Measurements from ENCODE around the gene NANOS3.
"Not testable (repeated sequence)": the region's sequence is repeated elsewhere in the genome, so short reads cannot be mapped to it uniquely, and the experiment has no call there.

Gene NANOS3

GRCh38 chr19:13909430-13909829 is 32.5 kb downstream of the NANOS3 start:
- no peak for DNase-seq (ENCODE audit: low read depth, low spot score)
- H3K27ac ChIP-seq: no peak overlapping the region

- no peak overlapping the region for H3K27ac ChIP-seq
- DNase-seq (ENCODE audit: low read depth, low spot score): no peak
These were observed 36.4 kb downstream of the NANOS3 start for GRCh38 chr19:13913352-13913751.

GRCh38 chr19:13914777-13915176 is 37.8 kb downstream of the NANOS3 start:
- H3K27ac ChIP-seq: no peak overlapping the region
- DNase-seq (ENCODE audit: low read depth, low spot score): no peak

GRCh38 chr19:13917888-13918406 is 41.0 kb downstream of the NANOS3 start:
- no peak overlapping the region for H3K27ac ChIP-seq
- DNase-seq (ENCODE audit: low read depth, low spot score): no peak

GRCh38 chr19:13918726-13919411 is 41.9 kb downstream of the NANOS3 start:
- H3K27ac ChIP-seq: no peak overlapping the region
- DNase-seq (ENCODE audit: low read depth, low spot score): no peak

GRCh38 chr19:13920524-13920923 is 43.6 kb downstream of the NANOS3 start:
- DNase-seq (ENCODE audit: low read depth, low spot score): no peak
- no peak overlapping the region for H3K27ac ChIP-seq

- no peak overlapping the region for H3K27ac ChIP-seq
- no peak for DNase-seq (ENCODE audit: low read depth, low spot score)
These were observed 44.2 kb downstream of the NANOS3 start for GRCh38 chr19:13920940-13921747.

GRCh38 chr19:13922118-13922517 is 45.2 kb downstream of the NANOS3 start:
- DNase-seq (ENCODE audit: low read depth, low spot score); H3K27ac ChIP-seq: not testable (repeated sequence)

GRCh38 chr19:13923194-13923987 is 46.5 kb downstream of the NANOS3 start:
- no peak overlapping the region for H3K27ac ChIP-seq
- no peak for DNase-seq (ENCODE audit: low read depth, low spot score)

- no peak overlapping the region for H3K27ac ChIP-seq
- no peak for DNase-seq (ENCODE audit: low read depth, low spot score)
These were observed 49.1 kb downstream of the NANOS3 start for GRCh38 chr19:13926010-13926409.

GRCh38 chr19:13926715-13927114 is 49.8 kb downstream of the NANOS3 start:
- H3K27ac ChIP-seq: no peak overlapping the region
- DNase-seq (ENCODE audit: low read depth, low spot score): no peak

- H3K27ac ChIP-seq: no peak overlapping the region
- no peak for DNase-seq (ENCODE audit: low read depth, low spot score)
These were observed 52.4 kb downstream of the NANOS3 start for GRCh38 chr19:13929340-13929739.

GRCh38 chr19:13929956-13930355 is 53.0 kb downstream of the NANOS3 start:
- DNase-seq (ENCODE audit: low read depth, low spot score): no peak
- no peak overlapping the region for H3K27ac ChIP-seq
